ENCODE measurements around the gene CD33.

GRCh38 chr19:51259348-51260245 is 34.7 kb downstream of the CD33 start:
- TF ChIP-seq CTCF (IDR thresholded peaks at IDR 0.05; ENCODE audit: borderline replicate concordance, extremely low read depth, low read length, poor library complexity, severe bottlenecking): peak; percentile 80
- TF ChIP-seq EZH2 (IDR thresholded peaks at IDR 0.05; ENCODE audit: borderline replicate concordance, low read depth, low read length, severe bottlenecking): no peak
